HepG2 (cell line): ENCODE measurements around the gene DNM3. TPM values are rescaled to one million over a fixed set of nuclear protein-coding genes. Genes with fewer than 3 reads are reported as not detected.

ENCODE experiments used
- ARID4A ChIP-seq: sonication (generic); formaldehyde crosslinking; IDR thresholded peaks from 2 replicates; pipeline ENCODE4 v1.5.0; 2020; ENCODE audit warnings: mild to moderate bottlenecking, missing genetic modification reagents, borderline replicate concordance
- EEA1 ChIP-seq: sonication (generic); formaldehyde crosslinking; IDR thresholded peaks from 2 replicates; pipeline ENCODE4 v1.5.1; 2020; ENCODE audit warnings: mild to moderate bottlenecking, missing genetic modification reagents, borderline replicate concordance
- FUBP1 ChIP-seq: sonication (generic); formaldehyde crosslinking; IDR thresholded peaks from 2 replicates; pipeline ENCODE4 v1.5.1; 2020; ENCODE audit warnings: missing genetic modification reagents, mild to moderate bottlenecking, borderline replicate concordance
- GATAD1 ChIP-seq: IDR thresholded peaks from 2 replicates; pipeline ENCODE4 v1.6.1; 2016; ENCODE audit warnings: missing genetic modification reagents, missing compliant biosample characterization
- JUNB ChIP-seq: sonication (generic); formaldehyde crosslinking; IDR thresholded peaks from 2 replicates; pipeline ENCODE4 v1.8.0; 2022; ENCODE audit warnings: missing genetic modification reagents, mild to moderate bottlenecking, borderline replicate concordance
- NFIC ChIP-seq: IDR thresholded peaks from 2 replicates; pipeline ENCODE4 v1.6.1; 2012; ENCODE audit warnings: mild to moderate bottlenecking, low read length, inconsistent platforms
- PRDM10 ChIP-seq: sonication (generic); formaldehyde crosslinking; IDR thresholded peaks from 2 replicates; pipeline ENCODE4 v1.4.0; 2020; ENCODE audit warnings: low read depth, missing genetic modification reagents
- TIGD3 ChIP-seq: sonication (generic); formaldehyde crosslinking; IDR thresholded peaks from 2 replicates; pipeline ENCODE4 v1.5.1; 2020; ENCODE audit warnings: mild to moderate bottlenecking, missing genetic modification reagents, borderline replicate concordance
- WIZ ChIP-seq: sonication (generic); formaldehyde crosslinking; IDR thresholded peaks from 2 replicates; pipeline ENCODE4 v1.5.1; 2020; ENCODE audit warnings: mild to moderate bottlenecking, missing genetic modification reagents
- ZBTB4 ChIP-seq: sonication (generic); formaldehyde crosslinking; IDR thresholded peaks from 2 replicates; pipeline ENCODE4 v1.4.0; 2020; ENCODE audit warnings: missing genetic modification reagents, mild to moderate bottlenecking, borderline replicate concordance
- ZNF260 ChIP-seq: sonication (generic); formaldehyde crosslinking; IDR thresholded peaks from 2 replicates; pipeline ENCODE4 v1.4.0; 2020; ENCODE audit warnings: missing genetic modification reagents, low read depth, mild to moderate bottlenecking, borderline replicate concordance
- ZNF326 ChIP-seq: sonication (generic); formaldehyde crosslinking; IDR thresholded peaks from 2 replicates; pipeline ENCODE4 v1.4.0; 2020; ENCODE audit warnings: missing genetic modification reagents, borderline replicate concordance
- ZSCAN12 ChIP-seq: sonication (generic); formaldehyde crosslinking; IDR thresholded peaks from 2 replicates; pipeline ENCODE4 v1.9.0; 2021; ENCODE audit warnings: mild to moderate bottlenecking, missing genetic modification reagents
- ZZZ3 ChIP-seq: sonication (generic); formaldehyde crosslinking; IDR thresholded peaks from 2 replicates; pipeline ENCODE4 v1.4.0; 2020; ENCODE audit warnings: missing genetic modification reagents, mild to moderate bottlenecking, borderline replicate concordance
- polyA plus RNA-seq, 8 experiments: library from polyadenylated mRNA; depleted of rRNA in 3 of 8; stranded (reverse) in 7 of 8; unstranded in 1 of 8; fragments of >200 nt; fragmentation: Illumina TruSeq in 4 of 8; extraction: Trizol in 4 of 8; gene quantifications; 2 replicates each; pipeline versions ENCODE4 v1.2.1 to v1.2.3, GENCODE V29; 2011 to 2016; ENCODE audit warnings: low read depth in 4 of 8, missing spikeins in 1 of 8, mixed read lengths in 1 of 8; ENCODE audit not compliant: insufficient read depth in 1 of 8
- total RNA-seq, 5 experiments: library from RNA; depleted of rRNA; stranded (reverse); fragments of >200 nt; fragmentation: Illumina TruSeq; extraction: Trizol; gene quantifications; 2 replicates each; pipeline ENCODE4 v1.2.3, GENCODE V29; 2016; ENCODE audit warnings: low read depth in 1 of 5

The DNM3 gene
- total and polyA plus RNA-seq, 2 of the 13 experiments (the other 11 are each of a cell fraction or from before 2014, with no cell fraction given), result 0.05 TPM; not detected in 1

- TF ChIP-seq ZSCAN12 (CRISPR knock-in tag) (no peak), GATAD1 (no peak), ARID4A (no peak; the same call in 1 of the 2 replicates), ZNF326 (CRISPR knock-in tag) (no peak), NFIC (peak; percentile 84), FUBP1 (CRISPR knock-in tag) (no peak), TIGD3 (CRISPR knock-in tag) (no peak), ZNF260 (CRISPR knock-in tag) (no peak), ZZZ3 (CRISPR knock-in tag) (no peak), PRDM10 (CRISPR knock-in tag) (no peak), EEA1 (CRISPR knock-in tag) (no peak), JUNB (no peak), WIZ (no peak), ZBTB4 (CRISPR knock-in tag) (no peak)
These were observed 427.8 kb downstream of the DNM3 start (continued) for GRCh38 chr1:172269084-172269483.
